HepG2 (cell line): ENCODE data around the gene FRMD4A. TPM values are rescaled to one million over a fixed set of nuclear protein-coding genes. Genes with fewer than 3 reads are reported as not detected.
A peak's percentile ranks its signal among the peaks of the same experiment; 100 is the strongest.

Source experiments
- BCL6 ChIP-seq: IDR thresholded peaks from 2 replicates; pipeline ENCODE4 v1.6.1; 2016; ENCODE audit warnings: missing genetic modification reagents, missing compliant biosample characterization
- FOXA3 ChIP-seq: IDR thresholded peaks from 2 replicates; pipeline ENCODE4 v1.6.1; 2016; ENCODE audit warnings: missing genetic modification reagents, missing compliant biosample characterization
- GPN1 ChIP-seq: sonication (generic); formaldehyde crosslinking; IDR thresholded peaks from 2 replicates; pipeline ENCODE4 v1.5.1; 2020; ENCODE audit warnings: missing genetic modification reagents, borderline replicate concordance
- JDP2 ChIP-seq: sonication (generic); formaldehyde crosslinking; IDR thresholded peaks from 2 replicates; pipeline ENCODE4 v1.8.1; 2022; ENCODE audit warnings: missing genetic modification reagents, borderline replicate concordance
- NCOA5 ChIP-seq: sonication (generic); formaldehyde crosslinking; IDR thresholded peaks from 2 replicates; pipeline ENCODE4 v1.4.0; 2020; ENCODE audit warnings: missing genetic modification reagents
- NR2F6 ChIP-seq, 2 experiments: IDR thresholded peaks; 2 replicates each; pipeline ENCODE4 v1.6.1; 2016; ENCODE audit warnings: antibody characterized with exemption in 1 of 2, mild to moderate bottlenecking in 1 of 2
- RARA ChIP-seq: IDR thresholded peaks from 2 replicates; pipeline ENCODE4 v1.6.1; 2016; ENCODE audit warnings: missing genetic modification reagents, missing compliant biosample characterization
- TCF7 ChIP-seq: sonication (generic); IDR thresholded peaks from 2 replicates; pipeline ENCODE4 v1.6.1; 2016; ENCODE audit warnings: antibody characterized with exemption, low read depth
- ZNF362 ChIP-seq: sonication (generic); formaldehyde crosslinking; IDR thresholded peaks from 2 replicates; pipeline ENCODE4 v1.4.0; 2020; ENCODE audit warnings: missing genetic modification reagents, mild to moderate bottlenecking, borderline replicate concordance
- ZNF609 ChIP-seq: sonication (generic); formaldehyde crosslinking; IDR thresholded peaks from 2 replicates; pipeline ENCODE4 v1.4.0; 2020; ENCODE audit warnings: mild to moderate bottlenecking, missing genetic modification reagents, borderline replicate concordance
- ZNF615 ChIP-seq: sonication (generic); formaldehyde crosslinking; IDR thresholded peaks from 2 replicates; pipeline ENCODE4 v1.5.0; 2020; ENCODE audit warnings: mild to moderate bottlenecking, missing genetic modification reagents, borderline replicate concordance
- polyA plus RNA-seq, 8 experiments: library from polyadenylated mRNA; depleted of rRNA in 3 of 8; stranded (reverse) in 7 of 8; unstranded in 1 of 8; fragments of >200 nt; fragmentation: Illumina TruSeq in 4 of 8; extraction: Trizol in 4 of 8; gene quantifications; 2 replicates each; pipeline versions ENCODE4 v1.2.1 to v1.2.3, GENCODE V29; 2011 to 2016; ENCODE audit warnings: low read depth in 4 of 8, missing spikeins in 1 of 8, mixed read lengths in 1 of 8; ENCODE audit not compliant: insufficient read depth in 1 of 8
- total RNA-seq, 5 experiments: library from RNA; depleted of rRNA; stranded (reverse); fragments of >200 nt; fragmentation: Illumina TruSeq; extraction: Trizol; gene quantifications; 2 replicates each; pipeline ENCODE4 v1.2.3, GENCODE V29; 2016; ENCODE audit warnings: low read depth in 1 of 5
- TF ChIP-seq, protein P1 (sequence below): sonication (generic); formaldehyde crosslinking; IDR thresholded peaks from 2 replicates; pipeline ENCODE4 v1.5.1; 2020; ENCODE audit warnings: missing genetic modification reagents, mild to moderate bottlenecking, borderline replicate concordance
- TF ChIP-seq, protein P2 (sequence below): IDR thresholded peaks from 2 replicates; pipeline ENCODE4 v1.4.0; 2020; ENCODE audit warnings: mild to moderate bottlenecking, missing genetic modification reagents
- TF ChIP-seq, protein P3 (sequence below): sonication (generic); formaldehyde crosslinking; IDR thresholded peaks from 2 replicates; pipeline ENCODE4 v1.8.0; 2022; ENCODE audit warnings: missing genetic modification reagents, mild to moderate bottlenecking, moderate library complexity, borderline replicate concordance

Gene FRMD4A
- total and polyA plus RNA-seq, 2 of the 13 experiments (the other 11 are each of a cell fraction or from before 2014, with no cell fraction given): 0.09 to 0.26 TPM

DNA sequence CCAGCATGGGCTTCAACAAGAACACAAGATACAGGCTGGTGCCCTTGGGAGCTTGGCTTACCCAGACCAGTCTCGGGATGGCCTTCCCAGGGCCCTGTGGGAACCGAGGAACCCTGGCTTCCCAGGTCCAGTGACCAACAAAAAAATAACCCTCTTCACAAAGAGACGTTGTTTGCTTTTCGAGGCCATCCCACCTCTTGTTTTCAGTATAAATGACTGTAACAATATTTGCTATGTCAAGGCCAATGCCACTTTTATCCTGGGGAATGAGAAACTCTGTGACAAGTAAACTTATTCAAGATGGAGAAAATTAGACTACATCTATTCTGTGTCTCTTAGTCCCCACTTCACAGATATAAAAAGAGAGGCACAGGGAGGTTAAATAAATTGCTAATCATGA lies 605.1 kb downstream of the FRMD4A start (continued):
- TF ChIP-seq JDP2 (no peak), NCOA5 (CRISPR knock-in tag) (no peak), BCL6 (peak; percentile 84), FOXA3 (CRISPR knock-in tag) (0 out of 2 replicates have a peak, but pooled peaks have one; percentile 14), ZNF615 (no peak), ZNF609 (CRISPR knock-in tag) (0 out of 2 replicates have a peak, but pooled peaks have one; percentile 24), RARA (CRISPR knock-in tag) (peak; percentile 74), NR2F6 (IDR thresholded peaks at IDR 0.05) (peak; percentile 29; the same call in 1 of the 2 replicates), NR2F6 (CRISPR knock-in tag; IDR thresholded peaks at IDR 0.05) (0 out of 2 replicates have a peak, but pooled peaks have one; percentile 12), TCF7 (peak; percentile 30; the same call in 1 of the 2 replicates), ZNF362 (CRISPR knock-in tag) (peak; percentile 24; the same call in 1 of the 2 replicates), GPN1 (CRISPR knock-in tag) (no peak)
- TF ChIP-seq, protein P1, sequence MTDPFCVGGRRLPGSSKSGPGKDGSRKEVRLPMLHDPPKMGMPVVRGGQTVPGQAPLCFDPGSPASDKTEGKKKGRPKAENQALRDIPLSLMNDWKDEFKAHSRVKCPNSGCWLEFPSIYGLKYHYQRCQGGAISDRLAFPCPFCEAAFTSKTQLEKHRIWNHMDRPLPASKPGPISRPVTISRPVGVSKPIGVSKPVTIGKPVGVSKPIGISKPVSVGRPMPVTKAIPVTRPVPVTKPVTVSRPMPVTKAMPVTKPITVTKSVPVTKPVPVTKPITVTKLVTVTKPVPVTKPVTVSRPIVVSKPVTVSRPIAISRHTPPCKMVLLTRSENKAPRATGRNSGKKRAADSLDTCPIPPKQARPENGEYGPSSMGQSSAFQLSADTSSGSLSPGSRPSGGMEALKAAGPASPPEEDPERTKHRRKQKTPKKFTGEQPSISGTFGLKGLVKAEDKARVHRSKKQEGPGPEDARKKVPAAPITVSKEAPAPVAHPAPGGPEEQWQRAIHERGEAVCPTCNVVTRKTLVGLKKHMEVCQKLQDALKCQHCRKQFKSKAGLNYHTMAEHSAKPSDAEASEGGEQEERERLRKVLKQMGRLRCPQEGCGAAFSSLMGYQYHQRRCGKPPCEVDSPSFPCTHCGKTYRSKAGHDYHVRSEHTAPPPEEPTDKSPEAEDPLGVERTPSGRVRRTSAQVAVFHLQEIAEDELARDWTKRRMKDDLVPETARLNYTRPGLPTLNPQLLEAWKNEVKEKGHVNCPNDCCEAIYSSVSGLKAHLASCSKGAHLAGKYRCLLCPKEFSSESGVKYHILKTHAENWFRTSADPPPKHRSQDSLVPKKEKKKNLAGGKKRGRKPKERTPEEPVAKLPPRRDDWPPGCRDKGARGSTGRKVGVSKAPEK (CRISPR knock-in tag): no peak
- TF ChIP-seq, protein P2, sequence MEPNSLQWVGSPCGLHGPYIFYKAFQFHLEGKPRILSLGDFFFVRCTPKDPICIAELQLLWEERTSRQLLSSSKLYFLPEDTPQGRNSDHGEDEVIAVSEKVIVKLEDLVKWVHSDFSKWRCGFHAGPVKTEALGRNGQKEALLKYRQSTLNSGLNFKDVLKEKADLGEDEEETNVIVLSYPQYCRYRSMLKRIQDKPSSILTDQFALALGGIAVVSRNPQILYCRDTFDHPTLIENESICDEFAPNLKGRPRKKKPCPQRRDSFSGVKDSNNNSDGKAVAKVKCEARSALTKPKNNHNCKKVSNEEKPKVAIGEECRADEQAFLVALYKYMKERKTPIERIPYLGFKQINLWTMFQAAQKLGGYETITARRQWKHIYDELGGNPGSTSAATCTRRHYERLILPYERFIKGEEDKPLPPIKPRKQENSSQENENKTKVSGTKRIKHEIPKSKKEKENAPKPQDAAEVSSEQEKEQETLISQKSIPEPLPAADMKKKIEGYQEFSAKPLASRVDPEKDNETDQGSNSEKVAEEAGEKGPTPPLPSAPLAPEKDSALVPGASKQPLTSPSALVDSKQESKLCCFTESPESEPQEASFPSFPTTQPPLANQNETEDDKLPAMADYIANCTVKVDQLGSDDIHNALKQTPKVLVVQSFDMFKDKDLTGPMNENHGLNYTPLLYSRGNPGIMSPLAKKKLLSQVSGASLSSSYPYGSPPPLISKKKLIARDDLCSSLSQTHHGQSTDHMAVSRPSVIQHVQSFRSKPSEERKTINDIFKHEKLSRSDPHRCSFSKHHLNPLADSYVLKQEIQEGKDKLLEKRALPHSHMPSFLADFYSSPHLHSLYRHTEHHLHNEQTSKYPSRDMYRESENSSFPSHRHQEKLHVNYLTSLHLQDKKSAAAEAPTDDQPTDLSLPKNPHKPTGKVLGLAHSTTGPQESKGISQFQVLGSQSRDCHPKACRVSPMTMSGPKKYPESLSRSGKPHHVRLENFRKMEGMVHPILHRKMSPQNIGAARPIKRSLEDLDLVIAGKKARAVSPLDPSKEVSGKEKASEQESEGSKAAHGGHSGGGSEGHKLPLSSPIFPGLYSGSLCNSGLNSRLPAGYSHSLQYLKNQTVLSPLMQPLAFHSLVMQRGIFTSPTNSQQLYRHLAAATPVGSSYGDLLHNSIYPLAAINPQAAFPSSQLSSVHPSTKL (CRISPR knock-in tag): peak; percentile 51; the same call in 1 of the 2 replicates
- TF ChIP-seq, protein P3, sequence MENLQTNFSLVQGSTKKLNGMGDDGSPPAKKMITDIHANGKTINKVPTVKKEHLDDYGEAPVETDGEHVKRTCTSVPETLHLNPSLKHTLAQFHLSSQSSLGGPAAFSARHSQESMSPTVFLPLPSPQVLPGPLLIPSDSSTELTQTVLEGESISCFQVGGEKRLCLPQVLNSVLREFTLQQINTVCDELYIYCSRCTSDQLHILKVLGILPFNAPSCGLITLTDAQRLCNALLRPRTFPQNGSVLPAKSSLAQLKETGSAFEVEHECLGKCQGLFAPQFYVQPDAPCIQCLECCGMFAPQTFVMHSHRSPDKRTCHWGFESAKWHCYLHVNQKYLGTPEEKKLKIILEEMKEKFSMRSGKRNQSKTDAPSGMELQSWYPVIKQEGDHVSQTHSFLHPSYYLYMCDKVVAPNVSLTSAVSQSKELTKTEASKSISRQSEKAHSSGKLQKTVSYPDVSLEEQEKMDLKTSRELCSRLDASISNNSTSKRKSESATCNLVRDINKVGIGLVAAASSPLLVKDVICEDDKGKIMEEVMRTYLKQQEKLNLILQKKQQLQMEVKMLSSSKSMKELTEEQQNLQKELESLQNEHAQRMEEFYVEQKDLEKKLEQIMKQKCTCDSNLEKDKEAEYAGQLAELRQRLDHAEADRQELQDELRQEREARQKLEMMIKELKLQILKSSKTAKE: 0 out of 2 replicates have a peak, but pooled peaks have one; percentile 36
